ENCODE measurements around the gene ANLN.

- TF ChIP-seq CTCF (IDR thresholded peaks at IDR 0.05; ENCODE audit: insufficient read depth, low read length, poor library complexity, severe bottlenecking) = no peak
- TF ChIP-seq EZH2phosphoT487 (conservative IDR thresholded peaks at IDR 0.05; ENCODE audit: low read length) = no peak
These were observed 73.0 kb downstream of the ANLN start for GRCh38 chr7:36462551-36463137.

All from SU-DHL-6 (cell line).